Measurements from ENCODE around the gene SHROOM3. TPM values are rescaled to one million over a fixed set of nuclear protein-coding genes. Genes with fewer than 3 reads are reported as not detected.

Gene SHROOM3
- total and polyA plus RNA-seq, 10 donors: 0.37 to 23.9 (median 8.3) TPM

GRCh38 chr4:76790377-76790776 is 355.3 kb downstream of the SHROOM3 start:
- intact Hi-C loops (cut with DNase I; ENCODE audit: low total_unique reads): no loop called here
- WGBS, 5 donors: 22 to 52% (median 35%) methylated on average over 1 of the region's 1 CpG
- Histone ChIP-seq H3K4me3 (no peak overlapping the region), H3K27me3 (replicated peaks in 1 of 7) (no peaks in the 10 kb centered on the region), H3K9me3 (no peaks in the 10 kb centered on the region), H3K36me3 (no peaks in the 10 kb centered on the region), H3K27ac (no peak overlapping the region), H3K4me1 (no peaks in the 10 kb centered on the region)
- DNase-seq: no peak
- no peak for TF ChIP-seq POLR2AphosphoS5 (IDR thresholded peaks at IDR 0.05)
- no peak for TF ChIP-seq CTCF (IDR thresholded peaks at IDR 0.05 in 8 of 11, conservative IDR thresholded peaks at IDR 0.05 in 3 of 11)
- no peak for TF ChIP-seq POLR2A (IDR thresholded peaks at IDR 0.05)

DNA sequence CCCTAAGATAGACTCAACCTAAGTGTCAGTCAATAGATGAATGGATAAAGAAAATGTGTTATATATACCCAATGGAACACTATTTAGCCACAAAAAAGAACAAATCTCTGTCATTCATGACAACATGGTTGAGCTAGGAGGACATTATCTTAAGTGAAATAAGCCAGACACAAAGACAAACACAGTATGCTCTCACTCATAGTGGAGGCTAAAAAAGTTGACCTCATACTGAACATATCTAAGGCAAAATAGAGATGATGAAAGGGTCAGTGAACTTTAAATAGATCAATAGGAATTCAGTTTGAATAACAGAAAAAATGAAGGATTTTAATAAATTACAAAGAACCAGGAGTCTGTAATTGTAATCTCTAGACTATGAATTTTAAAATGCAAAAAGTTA is 356.4 kb downstream of the SHROOM3 start:
- no peak for DNase-seq
- intact Hi-C loops (cut with DNase I; ENCODE audit: low total_unique reads): no loop called here
- Histone ChIP-seq H3K27me3 (replicated peaks in 1 of 7) (no peaks in the 10 kb centered on the region), H3K4me1 (no peaks in the 10 kb centered on the region), H3K27ac (no peak overlapping the region), H3K36me3 (no peaks in the 10 kb centered on the region), H3K9me3 (no peaks in the 10 kb centered on the region), H3K4me3 (no peak overlapping the region)
- TF ChIP-seq POLR2A (IDR thresholded peaks at IDR 0.05): no peak
- TF ChIP-seq CTCF (IDR thresholded peaks at IDR 0.05 in 8 of 11, conservative IDR thresholded peaks at IDR 0.05 in 3 of 11): no peak
- TF ChIP-seq POLR2AphosphoS5 (IDR thresholded peaks at IDR 0.05): no peak

DNA sequence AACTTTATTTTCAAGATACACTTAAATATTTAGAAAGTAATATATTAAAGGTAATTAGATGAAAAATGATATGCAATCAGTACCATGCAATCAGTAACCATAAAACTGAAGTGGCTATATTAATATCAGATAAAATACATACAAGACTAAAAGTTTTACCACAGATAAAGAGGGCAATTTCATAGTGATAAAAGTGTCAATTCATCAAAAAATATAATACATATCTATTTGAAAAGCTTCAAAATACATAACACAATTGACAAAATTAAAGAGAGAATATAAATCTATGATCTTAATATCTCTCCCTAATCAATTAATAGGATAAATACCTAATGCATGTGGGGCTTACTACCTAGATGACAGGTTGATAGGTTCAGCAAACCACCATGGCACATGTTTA is 357.4 kb downstream of the SHROOM3 start:
- no peaks in the 10 kb centered on the region for H3K36me3 ChIP-seq
- no peak overlapping the region for H3K4me3 ChIP-seq
- no peak overlapping the region for H3K27ac ChIP-seq
- TF ChIP-seq POLR2A (IDR thresholded peaks at IDR 0.05) (no peak), POLR2AphosphoS5 (IDR thresholded peaks at IDR 0.05) (no peak), CTCF (IDR thresholded peaks at IDR 0.05 in 8 of 11, conservative IDR thresholded peaks at IDR 0.05 in 3 of 11) (no peak)
- intact Hi-C loops (cut with DNase I; ENCODE audit: low total_unique reads): no loop called here
- no peaks in the 10 kb centered on the region for H3K9me3 ChIP-seq
- H3K27me3 ChIP-seq (replicated peaks in 1 of 7): no peaks in the 10 kb centered on the region
- no peak for DNase-seq
- no peaks in the 10 kb centered on the region for H3K4me1 ChIP-seq

DNA sequence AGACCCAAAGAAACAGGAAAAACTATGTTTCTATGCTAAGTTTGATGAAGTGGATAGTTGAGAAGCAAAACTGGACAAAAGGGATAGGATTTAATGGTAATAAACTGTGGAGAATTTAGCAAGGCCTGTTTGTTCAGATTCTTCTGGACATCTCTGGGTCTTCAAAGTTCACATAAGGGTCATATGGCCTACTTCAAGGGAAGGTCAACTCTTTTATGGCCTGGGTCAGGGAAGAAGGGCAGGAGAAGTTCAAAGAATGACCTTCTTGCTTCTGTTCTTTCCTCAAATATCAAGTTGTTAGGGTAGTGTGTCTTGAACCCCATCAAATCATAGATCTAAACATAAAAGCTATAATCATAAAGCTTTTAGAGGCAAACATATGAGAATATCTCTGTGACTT is 360.2 kb downstream of the SHROOM3 start:
- Histone ChIP-seq H3K36me3 (no peaks in the 10 kb centered on the region), H3K9me3 (no peaks in the 10 kb centered on the region), H3K4me3 (no peak overlapping the region), H3K27me3 (replicated peaks in 1 of 7) (no peaks in the 10 kb centered on the region), H3K4me1 (no peaks in the 10 kb centered on the region), H3K27ac (no peak overlapping the region)
- DNase-seq: no peak
- TF ChIP-seq CTCF (IDR thresholded peaks at IDR 0.05 in 8 of 11, conservative IDR thresholded peaks at IDR 0.05 in 3 of 11) (no peak), POLR2A (IDR thresholded peaks at IDR 0.05) (no peak), POLR2AphosphoS5 (IDR thresholded peaks at IDR 0.05) (no peak)
- intact Hi-C loops (cut with DNase I; ENCODE audit: low total_unique reads): no loop called here
